Vagina (tissue), 2 donors: ENCODE data around the gene MAPK8IP1. TPM values are rescaled to one million over a fixed set of nuclear protein-coding genes. Genes with fewer than 3 reads are reported as not detected.

ENCODE experiments used
- DNase-seq, 2 donors: peaks; one replicate each; pipeline ENCODE4 v3.0.0-alpha.2; 2017; ENCODE audit errors: extremely low spot score in 2 of 2
- H3K27ac ChIP-seq: fragments of 200-600 bp; sonication (generic); one replicate; pipeline ENCODE4 v1.5.1; 2019
- H3K27me3 ChIP-seq: fragments of 200-600 bp; sonication (generic); one replicate; pipeline ENCODE4 v1.5.1; 2019
- H3K36me3 ChIP-seq, 2 donors: fragments of 200-600 bp; sonication (generic); one replicate each; pipeline ENCODE4 v1.5.1; 2017 to 2019
- H3K4me1 ChIP-seq: fragments of 200-600 bp; sonication (generic); one replicate; pipeline ENCODE4 v1.5.1; 2019
- H3K4me3 ChIP-seq, 2 donors: fragments of 200-600 bp; sonication (generic); 1 replicate in 1 of 2; 2 replicates in 1 of 2; pipeline ENCODE4 v1.5.1; 2016 to 2019
- H3K9me3 ChIP-seq: fragments of 200-600 bp; sonication (generic); one replicate; pipeline ENCODE4 v1.5.1; 2019
- CTCF ChIP-seq, 3 experiments: fragments of 450-650 bp in 2 of 3; fragments of 200-600 bp in 1 of 3; sonication (generic) in 1 of 3; IDR thresholded peaks; one replicate each; pipeline ENCODE4 v1.5.1; 2017 to 2019; ENCODE audit warnings: antibody characterized with exemption in 3 of 3, mild to moderate bottlenecking in 2 of 3, moderate library complexity in 2 of 3
- POLR2A ChIP-seq, 2 donors: fragments of 450-650 bp; IDR thresholded peaks; one replicate each; pipeline ENCODE4 v1.6.1; 2017; ENCODE audit warnings: antibody characterized with exemption in 2 of 2, mild to moderate bottlenecking in 2 of 2, moderate library complexity in 2 of 2
- POLR2AphosphoS5 ChIP-seq, 2 donors: sonication (generic); formaldehyde crosslinking; IDR thresholded peaks; one replicate each; pipeline ENCODE4 v1.9.0; 2017; ENCODE audit warnings: antibody characterized with exemption in 2 of 2, mild to moderate bottlenecking in 2 of 2, low read depth in 1 of 2; ENCODE audit not compliant: insufficient read depth in 1 of 2
- intact Hi-C: fragments of 100-400 bp; cut with DNase I; formaldehyde crosslinking; loops from one replicate; pipeline ENCODE4 v1.15.1; 2023
- total RNA-seq: library from RNA; depleted of rRNA; stranded (reverse); fragments of >200 nt; gene quantifications from one replicate; pipeline ENCODE4 v1.2.3, GENCODE V29; 2016

MAPK8IP1 gene
- total RNA-seq, 1 donor from 2014 or later, result 7.1 TPM

- Histone ChIP-seq H3K4me3 (no peak overlapping the region), H3K27me3 (no peaks in the 10 kb centered on the region), H3K4me1 (peaks cover 23% of the 10 kb centered on the region), H3K36me3 (peaks cover 0 to 47% of the 10 kb centered on the region in 2 donors), H3K9me3 (no peaks in the 10 kb centered on the region), H3K27ac (no peak overlapping the region)
- intact Hi-C loops, result no loop called here
- no peak for DNase-seq
- TF ChIP-seq POLR2A (IDR thresholded peaks at IDR 0.05), result no peak
- no peak for TF ChIP-seq POLR2AphosphoS5 (IDR thresholded peaks at IDR 0.05; ENCODE audit: insufficient read depth in 1 of 2, low read depth in 1 of 2)
- TF ChIP-seq CTCF (IDR thresholded peaks at IDR 0.05), result no peak
Observed at GRCh38 chr11:45909594-45910475, 24.4 kb downstream of the MAPK8IP1 start.

GRCh38 chr11:45910623-45911022, 25.2 kb downstream of the MAPK8IP1 start:
- peaks cover 0 to 50% of the 10 kb centered on the region in 2 donors for H3K36me3 ChIP-seq
- intact Hi-C loops, result no loop called here
- peaks cover 24% of the 10 kb centered on the region for H3K4me1 ChIP-seq
- no peak overlapping the region for H3K27ac ChIP-seq
- no peak overlapping the region for H3K4me3 ChIP-seq
- no peak for DNase-seq
- no peak for TF ChIP-seq POLR2AphosphoS5 (IDR thresholded peaks at IDR 0.05; ENCODE audit: insufficient read depth in 1 of 2, low read depth in 1 of 2)
- TF ChIP-seq CTCF (IDR thresholded peaks at IDR 0.05), result no peak
- TF ChIP-seq POLR2A (IDR thresholded peaks at IDR 0.05), result no peak
- H3K9me3 ChIP-seq, result no peaks in the 10 kb centered on the region
- no peaks in the 10 kb centered on the region for H3K27me3 ChIP-seq

GRCh38 chr11:45913514-45913913, 28.1 kb downstream of the MAPK8IP1 start:
- no peak overlapping the region for H3K4me3 ChIP-seq
- H3K9me3 ChIP-seq, result no peaks in the 10 kb centered on the region
- peaks cover 24% of the 10 kb centered on the region for H3K4me1 ChIP-seq
- no peak for DNase-seq
- TF ChIP-seq POLR2AphosphoS5 (IDR thresholded peaks at IDR 0.05; ENCODE audit: insufficient read depth in 1 of 2, low read depth in 1 of 2) (no peak), CTCF (IDR thresholded peaks at IDR 0.05) (no peak), POLR2A (IDR thresholded peaks at IDR 0.05) (no peak)
- intact Hi-C loops, result no loop called here
- no peaks in the 10 kb centered on the region for H3K27me3 ChIP-seq
- no peak overlapping the region for H3K27ac ChIP-seq
- peaks cover 0 to 57% of the 10 kb centered on the region in 2 donors for H3K36me3 ChIP-seq

- no peak for TF ChIP-seq POLR2AphosphoS5 (IDR thresholded peaks at IDR 0.05; ENCODE audit: insufficient read depth in 1 of 2, low read depth in 1 of 2)
- TF ChIP-seq CTCF (IDR thresholded peaks at IDR 0.05), result no peak
- no peak for TF ChIP-seq POLR2A (IDR thresholded peaks at IDR 0.05)
- Histone ChIP-seq H3K4me3 (no peak overlapping the region), H3K36me3 (peaks cover 0 to 57% of the 10 kb centered on the region in 2 donors), H3K27me3 (no peaks in the 10 kb centered on the region), H3K4me1 (peaks cover 19% of the 10 kb centered on the region), H3K27ac (no peak overlapping the region), H3K9me3 (no peaks in the 10 kb centered on the region)
- intact Hi-C loops, result no loop called here
- DNase-seq, result no peak
Observed at GRCh38 chr11:45913942-45914635, 28.6 kb downstream of the MAPK8IP1 start.
